ENCODE measurements around the gene WDR46. TPM values are rescaled to one million over a fixed set of nuclear protein-coding genes. Genes with fewer than 3 reads are reported as not detected.
A peak's percentile ranks its signal among the peaks of the same experiment; 100 is the strongest.

The WDR46 gene
- total and polyA plus RNA-seq, 10 donors, result 30.5 to 101 (median 48.1) TPM

- Histone ChIP-seq H3K9me3 (no peaks in the 10 kb centered on the region), H3K36me3 (peaks cover 2 to 58% (median 30%) of the 10 kb centered on the region in 6 donors), H3K27me3 (replicated peaks in 1 of 7) (no peaks in the 10 kb centered on the region), H3K4me1 (peaks cover 62 to 84% (median 78%) of the 10 kb centered on the region in 6 donors), H3K27ac (peak overlapping the region in 7 of 8 donors; percentile 80 to 100 (median 94)), H3K4me3 (peak overlapping the region in 7 of 8 donors; percentile 57 to 82 (median 65))
- no peak for TF ChIP-seq CTCF (IDR thresholded peaks at IDR 0.05 in 8 of 11, conservative IDR thresholded peaks at IDR 0.05 in 3 of 11)
- no peak for TF ChIP-seq POLR2A (IDR thresholded peaks at IDR 0.05)
- no peak for TF ChIP-seq POLR2AphosphoS5 (IDR thresholded peaks at IDR 0.05)
- DNase-seq, result peak; percentile 87
- intact Hi-C loops (cut with DNase I; ENCODE audit: low total_unique reads), result no loop called here
- 72 to 81% (median 77%) methylated on average over 19 of the region's 19 CpGs for WGBS, 5 donors
Measured at GRCh38 chr6:33316603-33317418, 27.8 kb upstream of the WDR46 start.

GRCh38 chr6:33315793-33316602 lies 27.0 kb upstream of the WDR46 start:
- Histone ChIP-seq H3K4me1 (peaks cover 62 to 84% (median 78%) of the 10 kb centered on the region in 6 donors), H3K27me3 (replicated peaks in 1 of 7) (no peaks in the 10 kb centered on the region), H3K36me3 (peaks cover 2 to 59% (median 33%) of the 10 kb centered on the region in 6 donors), H3K9me3 (no peaks in the 10 kb centered on the region), H3K27ac (peak overlapping the region in 6 of 8 donors; percentile 80 to 100 (median 100)), H3K4me3 (peak overlapping the region in 1 of 8 donors; percentile 93)
- intact Hi-C loops (cut with DNase I; ENCODE audit: low total_unique reads), result no loop called here
- DNase-seq, result no peak
- TF ChIP-seq POLR2AphosphoS5 (IDR thresholded peaks at IDR 0.05), result no peak
- no peak for TF ChIP-seq CTCF (IDR thresholded peaks at IDR 0.05 in 8 of 11, conservative IDR thresholded peaks at IDR 0.05 in 3 of 11)
- no peak for TF ChIP-seq POLR2A (IDR thresholded peaks at IDR 0.05)
- 85 to 96% (median 91%) methylated on average over 13 to 17 of the region's 17 CpGs for WGBS, 5 donors

GRCh38 chr6:33314943-33315792 lies 26.1 kb upstream of the WDR46 start:
- DNase-seq, result peak; percentile 89

More at GRCh38 chr6:33314943-33315792, 26.1 kb upstream of the WDR46 start:
- 52 to 59% (median 55%) methylated on average over 35 to 47 of the region's 47 CpGs for WGBS, 5 donors
- peak overlapping the region in 7 of 8 donors; percentile 72 to 98 (median 83) for H3K4me3 ChIP-seq
- H3K27me3 ChIP-seq (replicated peaks in 1 of 7), result no peaks in the 10 kb centered on the region
- peaks cover 59 to 84% (median 78%) of the 10 kb centered on the region in 6 donors for H3K4me1 ChIP-seq
- H3K9me3 ChIP-seq, result no peaks in the 10 kb centered on the region
- peak overlapping the region; percentile 95 to 100 (median 99) for H3K27ac ChIP-seq
- peaks cover 2 to 59% (median 33%) of the 10 kb centered on the region in 6 donors for H3K36me3 ChIP-seq
- intact Hi-C loops (cut with DNase I; ENCODE audit: low total_unique reads), result no loop called here
- no peak for TF ChIP-seq CTCF (IDR thresholded peaks at IDR 0.05 in 8 of 11, conservative IDR thresholded peaks at IDR 0.05 in 3 of 11)
- TF ChIP-seq POLR2AphosphoS5 (IDR thresholded peaks at IDR 0.05), result peak in 2 of 3 donors; percentile 62 to 66

Measured in spleen (tissue), 11 donors.